Neural progenitor cell (in vitro differentiated cells): Measurements from ENCODE around the gene TTC21A. TPM values are rescaled to one million over a fixed set of nuclear protein-coding genes. Genes with fewer than 3 reads are reported as not detected.

ENCODE experiments used
- DNase-seq: peaks from one replicate; pipeline ENCODE4 v3.0.0-alpha.2; 2016; ENCODE audit warnings: low spot score
- H2AFZ ChIP-seq: fragments of 200-600 bp; sonication (generic); replicated peaks from 2 replicates; pipeline ENCODE4 v1.6.1; 2016; ENCODE audit warnings: antibody characterized with exemption
- H3F3A ChIP-seq: fragments of 200-600 bp; sonication (generic); 2 replicates; pipeline ENCODE4 v1.6.1; 2016; ENCODE audit warnings: antibody characterized with exemption, low read depth
- H3K27ac ChIP-seq: fragments of 200-600 bp; sonication (generic); 2 replicates; pipeline ENCODE4 v1.5.1; 2016; ENCODE audit warnings: mild to moderate bottlenecking
- H3K27me3 ChIP-seq: fragments of 200-600 bp; sonication (generic); 2 replicates; pipeline ENCODE4 v1.6.1; 2016; ENCODE audit warnings: mild to moderate bottlenecking, moderate library complexity
- H3K36me3 ChIP-seq: fragments of 200-600 bp; sonication (generic); 2 replicates; pipeline ENCODE4 v1.5.1; 2016
- H3K4me1 ChIP-seq: fragments of 200-600 bp; sonication (generic); 2 replicates; pipeline ENCODE4 v1.6.1; 2016; ENCODE audit warnings: mixed run types
- H3K4me2 ChIP-seq: fragments of 200-600 bp; sonication (generic); 2 replicates; pipeline ENCODE4 v1.6.1; 2016
- H3K4me3 ChIP-seq: fragments of 200-600 bp; sonication (generic); 2 replicates; pipeline ENCODE4 v1.5.1; 2016
- H3K79me2 ChIP-seq: fragments of 200-600 bp; sonication (generic); 2 replicates; pipeline ENCODE4 v1.6.1; 2016; ENCODE audit warnings: low read depth
- H3K9ac ChIP-seq: fragments of 200-600 bp; sonication (generic); 2 replicates; pipeline ENCODE4 v1.6.1; 2016
- H3K9me3 ChIP-seq: fragments of 200-600 bp; sonication (generic); 2 replicates; pipeline ENCODE4 v1.5.1; 2016; ENCODE audit warnings: low read depth
- H4K20me1 ChIP-seq: fragments of 200-600 bp; sonication (generic); 2 replicates; pipeline ENCODE4 v1.6.1; 2016; ENCODE audit warnings: low read depth
- H3K27ac Mint-ChIP-seq: 3 replicates; pipeline ENCODE4 v1.8.0; 2021; ENCODE audit warnings: mixed read lengths
- H3K27me3 Mint-ChIP-seq: 2 replicates; pipeline ENCODE4 v1.8.0; 2022; ENCODE audit warnings: low read depth, mild to moderate bottlenecking, inconsistent platforms, moderate library complexity, mixed read lengths; ENCODE audit not compliant: insufficient read depth
- H3K36me3 Mint-ChIP-seq: 3 replicates; pipeline ENCODE4 v1.8.0; 2021; ENCODE audit warnings: mixed read lengths
- H3K4me1 Mint-ChIP-seq: 3 replicates; pipeline ENCODE4 v1.8.0; 2021; ENCODE audit warnings: mixed read lengths
- H3K4me3 Mint-ChIP-seq: 3 replicates; pipeline ENCODE4 v1.8.0; 2021; ENCODE audit warnings: mild to moderate bottlenecking, moderate library complexity, mixed read lengths
- H3K9me3 Mint-ChIP-seq: 3 replicates; pipeline ENCODE4 v1.8.0; 2020; ENCODE audit warnings: mixed read lengths
- EZH2 ChIP-seq: fragments of 200-600 bp; sonication (generic); IDR thresholded peaks from 2 replicates; pipeline ENCODE4 v1.6.1; 2017; ENCODE audit warnings: antibody characterized with exemption, mild to moderate bottlenecking, moderate library complexity
- EZH2phosphoT487 ChIP-seq: fragments of 200-600 bp; sonication (generic); IDR thresholded peaks from 2 replicates; pipeline ENCODE4 v1.6.1; 2017; ENCODE audit warnings: antibody characterized with exemption
- total RNA-seq: library from RNA; depleted of rRNA; stranded (reverse); fragments of >200 nt; gene quantifications from 2 replicates; pipeline ENCODE4 v1.2.3, GENCODE V29; 2015; ENCODE audit warnings: low replicate concordance
- TF ChIP-seq, protein P1 (sequence below): fragments of 200-600 bp; sonication (generic); IDR thresholded peaks from 2 replicates; pipeline ENCODE4 v1.5.1; 2017; ENCODE audit warnings: antibody characterized with exemption, mild to moderate bottlenecking

The TTC21A gene
- total RNA-seq, 1 donor from 2014 or later: 1.2 TPM

DNA sequence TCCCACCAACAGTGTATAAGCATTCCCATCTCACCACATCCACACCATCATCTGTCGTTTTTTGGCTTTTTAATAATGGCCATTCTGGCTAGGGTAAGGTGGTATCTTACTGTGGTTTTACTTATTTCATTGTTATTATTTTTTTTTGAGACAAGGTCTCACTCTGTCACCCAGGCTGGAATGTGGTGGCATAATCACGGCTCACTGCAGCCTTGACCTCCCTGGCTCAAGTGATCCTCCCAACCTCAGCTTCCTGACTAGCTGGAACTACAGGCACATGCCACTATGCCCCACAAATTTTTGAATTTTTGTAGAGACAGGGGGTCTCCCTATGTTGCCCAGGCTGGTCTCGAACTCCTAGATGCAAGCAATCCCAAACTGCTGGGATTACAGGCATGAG is 56.9 kb downstream of the TTC21A start:
- no peak for DNase-seq
- Histone ChIP-seq H3K4me3 (no peak overlapping the region), H3K27me3 (no peaks in the 10 kb centered on the region), H3K27ac (no peak overlapping the region), H3K9ac (no peak overlapping the region), H3K4me1 (peaks cover 2% of the 10 kb centered on the region), H3F3A (no peaks in the 10 kb centered on the region), H4K20me1 (no peaks in the 10 kb centered on the region), H3K4me2 (no peak overlapping the region), H2AFZ (no peak overlapping the region), H3K9me3 (no peaks in the 10 kb centered on the region), H3K79me2 (no peaks in the 10 kb centered on the region), H3K36me3 (no peaks in the 10 kb centered on the region)
- peaks cover 2% of the 10 kb centered on the region for H3K9me3 Mint-ChIP-seq
- no peaks in the 10 kb centered on the region for H3K36me3 Mint-ChIP-seq
- H3K4me1 Mint-ChIP-seq: peaks cover 11% of the 10 kb centered on the region
- TF ChIP-seq, protein P1, sequence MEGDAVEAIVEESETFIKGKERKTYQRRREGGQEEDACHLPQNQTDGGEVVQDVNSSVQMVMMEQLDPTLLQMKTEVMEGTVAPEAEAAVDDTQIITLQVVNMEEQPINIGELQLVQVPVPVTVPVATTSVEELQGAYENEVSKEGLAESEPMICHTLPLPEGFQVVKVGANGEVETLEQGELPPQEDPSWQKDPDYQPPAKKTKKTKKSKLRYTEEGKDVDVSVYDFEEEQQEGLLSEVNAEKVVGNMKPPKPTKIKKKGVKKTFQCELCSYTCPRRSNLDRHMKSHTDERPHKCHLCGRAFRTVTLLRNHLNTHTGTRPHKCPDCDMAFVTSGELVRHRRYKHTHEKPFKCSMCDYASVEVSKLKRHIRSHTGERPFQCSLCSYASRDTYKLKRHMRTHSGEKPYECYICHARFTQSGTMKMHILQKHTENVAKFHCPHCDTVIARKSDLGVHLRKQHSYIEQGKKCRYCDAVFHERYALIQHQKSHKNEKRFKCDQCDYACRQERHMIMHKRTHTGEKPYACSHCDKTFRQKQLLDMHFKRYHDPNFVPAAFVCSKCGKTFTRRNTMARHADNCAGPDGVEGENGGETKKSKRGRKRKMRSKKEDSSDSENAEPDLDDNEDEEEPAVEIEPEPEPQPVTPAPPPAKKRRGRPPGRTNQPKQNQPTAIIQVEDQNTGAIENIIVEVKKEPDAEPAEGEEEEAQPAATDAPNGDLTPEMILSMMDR: no peak
- TF ChIP-seq EZH2 (no peak), EZH2phosphoT487 (no peak)
- no peak overlapping the region for H3K27ac Mint-ChIP-seq
- H3K27me3 Mint-ChIP-seq: no peaks in the 10 kb centered on the region
- no peak overlapping the region for H3K4me3 Mint-ChIP-seq

DNA sequence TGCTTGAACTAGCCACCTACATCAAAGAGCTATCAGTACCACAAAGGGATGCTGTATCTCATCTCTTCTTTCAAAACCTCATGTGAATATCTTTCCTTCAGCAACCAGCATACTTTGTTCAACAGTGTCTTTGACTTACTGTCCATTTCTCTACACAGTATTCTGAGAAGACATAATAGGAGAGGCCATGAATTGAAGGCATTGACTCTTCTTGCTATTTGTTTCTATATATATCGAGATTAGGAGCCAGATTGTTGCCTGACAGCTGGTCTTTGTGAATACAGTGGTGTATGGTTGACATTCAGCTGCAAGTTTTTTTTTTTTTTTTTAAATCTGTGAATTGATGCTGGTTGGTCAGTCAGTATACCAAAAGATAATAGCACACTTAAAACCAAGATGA is 58.0 kb downstream of the TTC21A start:
- no peak for DNase-seq
- Histone ChIP-seq H3K79me2 (no peaks in the 10 kb centered on the region), H2AFZ (no peak overlapping the region), H3K9ac (no peak overlapping the region), H3F3A (no peaks in the 10 kb centered on the region), H3K4me2 (no peak overlapping the region), H3K9me3 (no peaks in the 10 kb centered on the region), H3K27me3 (no peaks in the 10 kb centered on the region), H3K36me3 (no peaks in the 10 kb centered on the region), H3K27ac (no peak overlapping the region), H4K20me1 (no peaks in the 10 kb centered on the region), H3K4me1 (peaks cover 4% of the 10 kb centered on the region), H3K4me3 (no peak overlapping the region)
- H3K27ac Mint-ChIP-seq: no peak overlapping the region
- H3K36me3 Mint-ChIP-seq: no peaks in the 10 kb centered on the region
- no peaks in the 10 kb centered on the region for H3K27me3 Mint-ChIP-seq
- H3K9me3 Mint-ChIP-seq: peaks cover 2% of the 10 kb centered on the region
- H3K4me1 Mint-ChIP-seq: peaks cover 16% of the 10 kb centered on the region
- TF ChIP-seq EZH2 (no peak), EZH2phosphoT487 (no peak)
- TF ChIP-seq, protein P1: no peak
- no peak overlapping the region for H3K4me3 Mint-ChIP-seq

- Histone ChIP-seq H3K9ac (no peak overlapping the region), H3F3A (no peaks in the 10 kb centered on the region), H4K20me1 (no peaks in the 10 kb centered on the region), H3K4me3 (no peak overlapping the region), H3K27me3 (no peaks in the 10 kb centered on the region), H3K27ac (no peak overlapping the region), H2AFZ (peak overlapping the region; percentile 29), H3K4me2 (no peak overlapping the region), H3K4me1 (peaks cover 4% of the 10 kb centered on the region), H3K36me3 (no peaks in the 10 kb centered on the region), H3K9me3 (no peaks in the 10 kb centered on the region), H3K79me2 (no peaks in the 10 kb centered on the region)
- no peak for DNase-seq
- Mint-ChIP-seq H3K9me3 (peaks cover 2% of the 10 kb centered on the region), H3K27ac (no peak overlapping the region), H3K4me3 (no peak overlapping the region), H3K27me3 (no peaks in the 10 kb centered on the region), H3K36me3 (no peaks in the 10 kb centered on the region), H3K4me1 (peaks cover 16% of the 10 kb centered on the region)
- TF ChIP-seq, protein P1: no peak
- TF ChIP-seq EZH2 (no peak), EZH2phosphoT487 (no peak)
These were observed 58.7 kb downstream of the TTC21A start for GRCh38 chr3:39166134-39166710.
